Fibroblast of mammary gland (primary cell): ENCODE data around the gene NACAD.
A peak's percentile ranks its signal among the peaks of the same experiment; 100 is the strongest.
"Not testable (repeated sequence)": the region's sequence is repeated elsewhere in the genome, so short reads cannot be mapped to it uniquely, and the experiment has no call there.

Experiments used
- DNase-seq: peaks from one replicate; pipeline ENCODE4 v3.0.0-alpha.2; 2010; ENCODE audit warnings: low read depth
- H3K4me3 ChIP-seq: 2 replicates; pipeline ENCODE4 v1.5.1; 2011; ENCODE audit warnings: low read depth, mild to moderate bottlenecking, low read length, moderate library complexity; ENCODE audit not compliant: control insufficient read depth
- TF ChIP-seq, protein P1 (sequence below): conservative IDR thresholded peaks from 2 replicates; pipeline ENCODE4 v1.5.1; 2011; ENCODE audit warnings: low read depth, low read length, inconsistent platforms; ENCODE audit not compliant: control insufficient read depth, insufficient read depth

The NACAD gene

DNA sequence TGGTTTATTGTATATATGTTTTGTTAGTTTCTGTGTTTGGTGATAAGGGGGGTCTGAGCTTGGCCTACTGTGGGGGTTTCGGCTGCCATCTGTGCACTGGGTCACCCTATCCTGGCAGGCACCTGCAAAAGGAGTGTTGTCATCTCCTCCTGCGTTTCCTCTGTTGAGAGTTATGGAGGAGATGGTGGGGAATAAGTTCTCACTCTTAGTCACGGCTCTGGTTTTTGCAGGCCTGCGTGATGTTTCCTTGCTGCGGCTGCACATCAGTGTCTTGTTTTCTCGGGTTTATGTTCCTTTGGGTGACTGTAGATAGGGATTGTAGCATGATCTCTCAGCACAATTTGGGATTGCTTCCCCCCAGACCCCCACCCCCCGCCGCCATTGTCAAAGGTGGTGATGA lies 52.0 kb downstream of the NACAD start:
- TF ChIP-seq, protein P1, sequence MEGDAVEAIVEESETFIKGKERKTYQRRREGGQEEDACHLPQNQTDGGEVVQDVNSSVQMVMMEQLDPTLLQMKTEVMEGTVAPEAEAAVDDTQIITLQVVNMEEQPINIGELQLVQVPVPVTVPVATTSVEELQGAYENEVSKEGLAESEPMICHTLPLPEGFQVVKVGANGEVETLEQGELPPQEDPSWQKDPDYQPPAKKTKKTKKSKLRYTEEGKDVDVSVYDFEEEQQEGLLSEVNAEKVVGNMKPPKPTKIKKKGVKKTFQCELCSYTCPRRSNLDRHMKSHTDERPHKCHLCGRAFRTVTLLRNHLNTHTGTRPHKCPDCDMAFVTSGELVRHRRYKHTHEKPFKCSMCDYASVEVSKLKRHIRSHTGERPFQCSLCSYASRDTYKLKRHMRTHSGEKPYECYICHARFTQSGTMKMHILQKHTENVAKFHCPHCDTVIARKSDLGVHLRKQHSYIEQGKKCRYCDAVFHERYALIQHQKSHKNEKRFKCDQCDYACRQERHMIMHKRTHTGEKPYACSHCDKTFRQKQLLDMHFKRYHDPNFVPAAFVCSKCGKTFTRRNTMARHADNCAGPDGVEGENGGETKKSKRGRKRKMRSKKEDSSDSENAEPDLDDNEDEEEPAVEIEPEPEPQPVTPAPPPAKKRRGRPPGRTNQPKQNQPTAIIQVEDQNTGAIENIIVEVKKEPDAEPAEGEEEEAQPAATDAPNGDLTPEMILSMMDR: no peak
- no peak overlapping the region for H3K4me3 ChIP-seq
- no peak for DNase-seq

DNA sequence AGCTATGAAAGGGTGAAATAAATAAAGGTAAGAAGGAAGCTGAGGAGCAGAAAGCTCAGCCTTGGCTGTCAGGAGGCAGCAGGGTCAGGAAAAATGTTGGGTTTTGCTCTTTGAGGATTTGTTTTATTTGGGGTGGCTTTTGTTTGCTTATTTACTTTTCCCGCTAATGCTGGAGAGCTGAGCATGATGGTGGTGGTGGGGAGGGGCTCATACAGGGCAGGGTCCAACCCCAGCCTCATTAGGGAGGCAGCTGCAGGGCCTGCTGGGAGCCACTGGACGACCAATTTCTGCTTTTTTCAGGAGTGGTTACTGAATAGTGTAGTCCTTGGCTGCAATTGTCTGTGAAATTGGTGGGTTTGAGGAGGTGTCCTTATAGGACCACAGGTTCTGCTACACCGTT lies 52.5 kb downstream of the NACAD start:
- TF ChIP-seq, protein P1: no peak
- no peak overlapping the region for H3K4me3 ChIP-seq
- no peak for DNase-seq

DNA sequence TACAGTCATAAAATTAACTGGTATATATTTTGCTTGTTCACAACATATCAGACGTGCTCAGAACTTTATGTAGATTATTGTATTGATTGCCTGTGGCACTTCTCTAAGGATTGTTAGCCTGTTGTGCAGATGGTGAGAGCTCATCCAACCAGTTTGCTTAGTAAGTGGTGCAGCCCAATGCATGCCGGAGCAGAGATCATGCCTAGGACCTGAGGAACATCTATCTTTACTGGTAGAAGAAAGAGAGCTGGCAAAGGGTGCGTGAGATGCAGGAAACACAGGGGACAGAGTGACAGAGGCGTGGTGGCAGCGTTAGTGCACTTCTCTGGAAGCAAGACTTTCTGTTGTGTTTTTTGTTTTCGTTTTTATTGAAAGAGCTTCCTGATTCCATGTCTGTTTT lies 52.9 kb downstream of the NACAD start:
- TF ChIP-seq, protein P1: no peak
- no peak for DNase-seq
- no peak overlapping the region for H3K4me3 ChIP-seq

DNA sequence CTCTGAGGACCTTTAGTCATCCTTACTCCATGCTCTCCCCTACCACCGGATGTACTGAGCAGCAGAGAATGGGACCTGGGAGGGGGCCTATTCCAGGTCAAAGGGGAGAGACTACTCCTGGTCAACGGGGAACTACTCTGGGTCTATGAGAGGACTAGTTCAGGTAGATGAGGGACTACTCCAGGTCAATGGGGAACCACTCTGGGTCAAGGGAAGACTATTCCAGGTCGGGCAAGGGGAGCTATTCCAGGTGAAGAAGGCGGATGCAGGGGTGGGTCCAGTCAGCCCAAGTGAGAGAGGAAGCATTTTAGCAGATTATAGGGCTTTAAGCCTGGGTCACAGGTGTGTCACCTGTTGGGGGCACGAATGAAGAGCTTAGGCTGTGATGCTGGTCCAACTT lies 53.4 kb downstream of the NACAD start:
- TF ChIP-seq, protein P1: no peak
- no peak for DNase-seq

DNA sequence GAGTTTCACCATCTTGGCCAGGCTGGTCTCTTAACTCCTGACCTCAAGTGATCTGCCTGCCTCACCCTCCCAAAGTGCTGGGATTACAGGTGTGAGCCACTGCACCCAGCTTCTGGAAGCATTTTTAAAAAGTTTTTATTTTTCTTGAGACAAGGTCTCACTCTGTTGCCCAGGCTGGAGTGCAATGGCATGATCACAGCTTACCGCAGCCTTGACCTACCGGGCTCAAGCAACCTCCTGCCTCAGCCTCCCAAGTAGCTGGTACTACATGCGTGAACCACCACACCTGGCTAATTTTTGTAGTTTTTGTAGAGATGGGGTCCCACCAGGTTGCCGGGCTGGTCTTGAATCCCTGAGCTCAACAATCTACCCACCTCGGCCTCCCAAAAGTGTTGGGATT lies 54.1 kb downstream of the NACAD start:
- not testable (repeated sequence) for H3K4me3 ChIP-seq, DNase-seq

More for the DNA sequence above, 53.4 kb downstream of the NACAD start:
- no peak overlapping the region for H3K4me3 ChIP-seq

DNA sequence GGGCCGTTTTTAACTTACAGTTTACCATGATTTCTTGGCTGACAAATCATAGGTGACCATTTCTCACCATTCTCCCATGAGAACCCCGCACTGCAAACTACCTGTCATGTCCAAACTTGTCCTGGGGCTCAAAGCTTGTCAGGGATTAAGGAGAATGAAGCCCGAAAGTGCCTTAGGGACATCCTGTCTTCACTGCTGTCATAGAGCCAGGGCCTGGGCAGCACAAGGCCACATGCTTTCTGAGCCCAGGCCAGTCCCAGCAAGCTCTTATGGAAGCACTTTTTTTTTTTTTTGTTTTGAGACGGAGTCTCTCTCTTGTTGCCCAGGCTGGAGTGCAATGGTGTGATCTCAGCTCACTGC lies 54.9 kb downstream of the NACAD start:
- no peak overlapping the region for H3K4me3 ChIP-seq
- no peak for DNase-seq

DNA sequence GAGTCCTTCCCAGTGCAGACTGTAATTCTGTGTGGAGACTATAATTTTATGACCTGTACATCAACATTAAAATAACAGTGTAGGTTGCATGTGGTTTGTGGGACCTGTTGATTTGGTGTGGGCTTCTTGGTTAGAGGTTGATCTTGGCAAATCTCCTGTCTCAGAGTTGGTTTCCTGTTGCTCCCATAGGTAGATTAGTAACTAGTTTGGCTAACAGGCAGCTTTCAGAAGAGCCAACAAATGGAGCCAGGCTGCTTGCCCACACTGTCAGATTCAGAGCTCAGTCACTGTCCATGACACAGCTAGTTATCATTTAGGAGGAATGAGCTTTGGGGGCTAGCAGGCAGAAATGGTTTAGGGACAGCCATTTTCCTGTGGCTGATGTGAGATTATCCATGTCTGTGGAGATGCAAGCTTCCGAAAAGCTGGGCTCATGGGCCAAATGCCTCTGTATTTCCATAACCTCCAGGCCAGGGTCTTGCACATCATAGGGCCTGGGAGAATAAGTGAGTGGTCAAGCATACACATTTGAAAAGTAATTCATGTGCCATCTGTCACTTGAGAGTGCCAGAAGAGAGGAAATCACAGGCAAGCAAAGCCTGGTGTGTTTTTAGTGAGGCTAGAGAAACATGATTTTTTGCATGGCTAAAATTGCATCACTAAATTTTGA lies 55.4 kb downstream of the NACAD start:
- no peak overlapping the region for H3K4me3 ChIP-seq
- TF ChIP-seq, protein P1: no peak
- peak; percentile 67 for DNase-seq

More for the DNA sequence above, 54.9 kb downstream of the NACAD start:
- TF ChIP-seq, protein P1: no peak
